Head of caudate nucleus (tissue), 42 donors: ENCODE data around the gene VEPH1.

ENCODE experiments used
- DNase-seq, 42 donors: peaks; one replicate each; pipeline versions ENCODE4 v3.0.0 to v3.0.0-alpha.2; 2020 to 2021; ENCODE audit warnings: mixed read lengths in 7 of 42
- intact Hi-C: fragments of 100-400 bp; cut with DNase I; formaldehyde crosslinking; loops from one replicate; pipeline ENCODE4 v1.15.0; 2022

Gene VEPH1

DNA sequence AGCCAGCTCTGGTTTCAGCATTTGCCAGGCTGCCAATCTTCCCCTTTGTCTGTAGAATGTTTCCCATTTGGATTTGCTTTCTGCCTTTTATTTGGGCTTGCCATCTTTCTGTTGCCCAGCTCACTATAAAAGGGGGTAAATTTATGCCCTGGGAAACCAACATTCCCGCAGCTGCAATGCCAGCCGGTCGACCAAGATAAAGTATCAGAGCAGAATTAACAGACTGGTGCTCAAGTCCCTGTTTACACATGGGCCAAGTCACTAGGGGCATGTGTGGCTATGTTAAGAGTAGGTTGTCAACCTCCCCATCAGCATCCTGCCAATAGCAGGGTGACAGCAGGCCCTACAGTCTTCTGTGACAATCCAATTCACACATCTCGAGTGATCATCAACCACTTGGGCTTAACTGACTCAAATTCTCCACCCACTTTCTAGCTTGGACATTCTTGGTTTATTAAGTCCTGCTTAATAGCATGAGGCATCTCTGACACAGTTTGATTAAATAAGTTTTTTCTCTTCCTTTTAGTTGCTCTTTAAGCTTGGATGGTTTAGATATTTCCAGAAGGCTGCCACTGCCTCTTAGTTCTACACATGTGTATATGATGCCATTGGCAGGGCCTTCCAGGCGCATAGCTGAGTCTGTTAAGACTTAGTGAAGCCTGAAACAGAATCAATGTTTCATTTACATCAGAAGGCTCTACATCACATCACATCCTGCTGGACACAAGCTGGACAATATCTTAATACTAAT, 24.1 kb upstream of the VEPH1 start:
- DNase-seq = no peak
- intact Hi-C loops = no loop called here

GRCh38 chr3:157526036-157526435, 22.8 kb upstream of the VEPH1 start:
- DNase-seq = no peak
- intact Hi-C loops = no loop called here

DNA sequence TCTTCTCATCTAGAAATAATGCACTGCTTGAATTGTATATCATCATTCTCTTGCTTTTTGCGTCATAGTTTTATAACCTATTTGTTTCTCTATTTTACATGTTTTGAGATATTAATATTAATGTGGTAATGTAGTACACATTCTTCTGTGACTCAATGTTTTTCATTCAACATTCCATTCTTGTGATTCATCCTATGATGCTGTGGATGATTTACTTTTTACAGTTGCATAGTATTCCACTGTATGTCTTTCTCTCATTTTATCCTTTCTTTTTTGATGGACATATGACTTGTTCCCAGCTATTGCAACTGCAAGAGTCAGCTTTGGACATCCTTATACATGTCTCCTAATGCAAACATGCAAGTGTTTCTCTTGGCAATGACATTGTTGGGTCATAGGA, 20.6 kb upstream of the VEPH1 start:
- intact Hi-C loops = no loop called here
- no peak for DNase-seq

GRCh38 chr3:157522648-157523047, 19.4 kb upstream of the VEPH1 start:
- intact Hi-C loops = no loop called here
- DNase-seq = no peak

GRCh38 chr3:157520485-157521150, 17.4 kb upstream of the VEPH1 start:
- DNase-seq = no peak
- intact Hi-C loops = no loop called here

DNA sequence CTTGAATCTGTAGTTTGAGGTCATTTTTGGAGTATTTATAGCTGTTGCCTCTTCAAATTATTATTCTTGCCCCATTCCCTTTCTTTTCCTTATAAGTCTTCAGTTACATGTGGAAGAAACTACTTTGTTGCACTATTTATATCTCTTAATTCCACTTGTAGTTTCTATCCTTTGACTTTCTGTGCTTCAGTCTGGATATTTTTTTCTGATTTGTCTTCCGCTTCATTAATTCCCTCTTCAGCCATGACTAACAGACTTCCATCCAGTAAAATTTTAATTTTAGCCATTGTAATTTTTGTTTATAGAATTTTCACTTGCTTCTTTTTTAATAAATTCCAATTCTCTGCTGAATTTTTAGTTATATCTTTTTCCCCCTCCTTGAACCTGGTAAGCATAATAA, 15.7 kb upstream of the VEPH1 start:
- intact Hi-C loops = no loop called here
- DNase-seq = no peak

- intact Hi-C loops = no loop called here
- no peak for DNase-seq
These were observed 13.7 kb upstream of the VEPH1 start for GRCh38 chr3:157516928-157517327.

DNA sequence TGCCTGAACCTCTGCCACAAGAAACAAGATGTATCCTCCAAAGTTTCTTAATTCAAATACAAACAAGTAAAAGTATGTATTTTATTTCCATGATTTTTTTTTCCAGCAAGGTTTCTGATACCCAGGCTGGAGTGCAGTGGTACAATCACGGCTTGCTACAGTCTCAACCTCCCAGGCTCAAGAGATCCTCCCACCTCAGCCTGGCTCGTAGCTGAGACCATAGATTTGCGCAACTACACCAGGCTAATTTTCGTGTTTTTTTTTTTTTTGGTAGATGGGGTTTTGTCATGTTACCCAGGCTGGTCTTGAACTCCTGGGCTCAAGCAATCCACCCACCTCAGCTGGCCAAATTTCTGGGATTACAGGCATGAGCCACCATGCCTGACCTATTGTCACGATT, 12.2 kb upstream of the VEPH1 start:
- no peak for DNase-seq
- intact Hi-C loops = no loop called here

- DNase-seq = no peak
- intact Hi-C loops = no loop called here
These were observed 11.2 kb upstream of the VEPH1 start for GRCh38 chr3:157514371-157514895.

- intact Hi-C loops = no loop called here
- no peak for DNase-seq
These were observed 10.4 kb upstream of the VEPH1 start for GRCh38 chr3:157513585-157513984.

DNA sequence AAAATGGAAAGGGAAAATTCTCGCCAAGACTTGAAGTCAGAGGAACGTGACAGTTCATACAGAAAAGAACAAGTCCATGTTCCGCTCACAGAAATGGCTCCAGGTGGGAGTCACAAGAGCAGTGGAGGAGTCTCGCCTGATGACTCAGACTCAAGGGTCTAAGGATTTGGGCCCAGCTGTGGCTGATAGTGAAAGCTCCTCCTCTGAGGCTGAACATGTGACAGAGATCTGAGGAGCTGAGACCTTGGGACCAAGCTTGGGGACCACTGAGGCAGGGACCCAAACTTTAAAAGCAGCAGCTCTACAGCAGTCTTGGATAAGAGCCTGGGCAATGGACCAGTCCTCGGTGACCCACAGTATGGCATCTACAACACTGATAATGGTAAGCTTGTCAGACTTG, 9.3 kb upstream of the VEPH1 start:
- DNase-seq = no peak
- intact Hi-C loops = no loop called here

GRCh38 chr3:157508461-157508860, 5.2 kb upstream of the VEPH1 start:
- intact Hi-C loops = no loop called here
- no peak for DNase-seq

GRCh38 chr3:157501863-157502262, 1.4 kb downstream of the VEPH1 start:
- no peak for DNase-seq
- intact Hi-C loops = no loop called here

- DNase-seq = no peak
- intact Hi-C loops = no loop called here
These were observed 3.0 kb downstream of the VEPH1 start for GRCh38 chr3:157500232-157500631.

GRCh38 chr3:157499342-157499963, 3.8 kb downstream of the VEPH1 start:
- intact Hi-C loops = no loop called here
- DNase-seq = peak in 37 of 42 donors; percentile 4 to 61 (median 20)

DNA sequence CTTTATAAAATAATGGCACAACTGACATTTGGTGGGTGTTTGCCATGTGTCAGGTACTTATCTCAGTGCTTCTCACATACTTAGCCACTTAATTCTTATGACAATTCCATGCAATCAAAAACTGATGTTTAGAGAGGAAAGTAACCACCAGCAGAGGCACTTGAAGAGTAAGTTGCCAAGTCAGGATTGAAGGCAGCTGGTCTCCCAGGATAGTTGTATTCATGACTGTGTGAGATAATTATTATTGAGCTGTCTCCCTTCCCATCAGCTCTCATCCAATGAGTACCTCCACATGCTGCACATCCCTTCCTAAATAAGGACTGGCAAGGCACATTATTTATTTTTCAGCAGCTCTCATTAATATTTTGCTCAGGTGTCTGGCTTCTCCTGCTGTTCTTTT, 4.8 kb downstream of the VEPH1 start:
- intact Hi-C loops = no loop called here
- no peak for DNase-seq

GRCh38 chr3:157495846-157496245, 7.4 kb downstream of the VEPH1 start:
- intact Hi-C loops = no loop called here
- DNase-seq = no peak

DNA sequence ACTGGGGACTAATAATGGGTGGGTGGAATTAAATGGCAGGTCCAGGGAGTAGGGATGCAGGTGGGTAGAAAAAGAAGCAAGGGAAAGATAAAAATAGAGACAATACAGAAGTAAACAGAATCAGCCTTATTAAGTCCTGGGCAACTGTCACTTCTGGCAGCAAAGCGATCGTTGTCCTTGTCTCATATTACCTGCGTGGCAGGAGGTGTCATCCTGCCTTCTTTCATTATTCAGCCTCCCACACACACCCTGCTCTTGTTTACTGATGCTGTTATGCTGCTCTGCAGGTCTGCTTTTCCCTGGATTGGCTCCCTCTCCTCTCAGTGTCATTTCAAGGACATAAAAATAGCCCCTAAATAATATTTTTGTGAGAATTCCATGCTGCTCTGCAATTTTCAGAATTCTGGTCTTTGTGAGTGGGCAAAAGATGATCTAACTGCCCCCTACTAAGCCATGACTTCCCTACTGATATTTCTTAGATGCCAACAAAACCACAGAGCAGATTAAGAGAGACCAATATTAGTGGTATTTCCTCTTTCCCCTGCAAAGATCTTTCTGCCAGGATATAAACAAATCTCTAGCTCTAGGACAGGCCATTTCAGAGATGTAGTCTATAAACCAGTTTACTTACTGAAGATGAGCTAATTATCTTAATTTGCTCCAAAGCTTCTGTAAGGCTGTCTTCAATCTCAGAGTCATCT, 8.5 kb downstream of the VEPH1 start:
- intact Hi-C loops = loop anchor here (5.0 kb wide), 1 partner anchor 292 kb away; no protein-coding TSS in a partner anchor
- no peak for DNase-seq
